C4-2B (cell line): ENCODE data around the gene C3orf49.

ENCODE experiments used
- ZFX ChIP-seq: fragments of 450-650 bp; IDR thresholded peaks from 2 replicates; pipeline ENCODE4 v1.6.1; 2017
- TF ChIP-seq, protein P1 (sequence below): fragments of 450-650 bp; conservative IDR thresholded peaks from 2 replicates; pipeline ENCODE4 v1.5.1; 2017; ENCODE audit warnings: mild to moderate bottlenecking

DNA sequence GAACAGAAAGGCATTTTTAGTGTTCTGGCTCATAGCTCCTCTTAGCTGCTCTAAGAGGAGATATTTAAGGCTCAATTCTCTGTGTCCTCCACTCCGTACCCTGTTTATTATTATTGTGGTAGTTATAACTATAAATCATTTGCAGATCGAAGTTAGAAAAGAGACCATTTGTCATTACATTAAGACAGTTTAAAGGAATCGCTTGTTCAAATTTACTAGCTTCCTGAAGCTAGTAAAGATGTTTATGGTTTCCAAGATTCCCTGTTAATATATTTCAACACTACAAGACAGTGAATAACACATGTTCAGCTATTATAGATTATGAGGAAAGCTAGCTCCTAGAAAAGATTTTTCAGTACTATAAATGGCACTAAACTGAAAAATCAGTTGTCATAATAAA lies 57.2 kb downstream of the C3orf49 start:
- TF ChIP-seq, protein P1, sequence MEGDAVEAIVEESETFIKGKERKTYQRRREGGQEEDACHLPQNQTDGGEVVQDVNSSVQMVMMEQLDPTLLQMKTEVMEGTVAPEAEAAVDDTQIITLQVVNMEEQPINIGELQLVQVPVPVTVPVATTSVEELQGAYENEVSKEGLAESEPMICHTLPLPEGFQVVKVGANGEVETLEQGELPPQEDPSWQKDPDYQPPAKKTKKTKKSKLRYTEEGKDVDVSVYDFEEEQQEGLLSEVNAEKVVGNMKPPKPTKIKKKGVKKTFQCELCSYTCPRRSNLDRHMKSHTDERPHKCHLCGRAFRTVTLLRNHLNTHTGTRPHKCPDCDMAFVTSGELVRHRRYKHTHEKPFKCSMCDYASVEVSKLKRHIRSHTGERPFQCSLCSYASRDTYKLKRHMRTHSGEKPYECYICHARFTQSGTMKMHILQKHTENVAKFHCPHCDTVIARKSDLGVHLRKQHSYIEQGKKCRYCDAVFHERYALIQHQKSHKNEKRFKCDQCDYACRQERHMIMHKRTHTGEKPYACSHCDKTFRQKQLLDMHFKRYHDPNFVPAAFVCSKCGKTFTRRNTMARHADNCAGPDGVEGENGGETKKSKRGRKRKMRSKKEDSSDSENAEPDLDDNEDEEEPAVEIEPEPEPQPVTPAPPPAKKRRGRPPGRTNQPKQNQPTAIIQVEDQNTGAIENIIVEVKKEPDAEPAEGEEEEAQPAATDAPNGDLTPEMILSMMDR, result no peak
- TF ChIP-seq ZFX, result no peak
